NCI-H774 (cell line): ENCODE measurements around the gene CD48.
"Not testable (repeated sequence)": the region's sequence is repeated elsewhere in the genome, so short reads cannot be mapped to it uniquely, and the experiment has no call there.

Source experiments
- DNase-seq: peaks from one replicate; lab custom pipeline; 2025; lab: John Stamatoyannopoulos, UW

CD48 gene

DNA sequence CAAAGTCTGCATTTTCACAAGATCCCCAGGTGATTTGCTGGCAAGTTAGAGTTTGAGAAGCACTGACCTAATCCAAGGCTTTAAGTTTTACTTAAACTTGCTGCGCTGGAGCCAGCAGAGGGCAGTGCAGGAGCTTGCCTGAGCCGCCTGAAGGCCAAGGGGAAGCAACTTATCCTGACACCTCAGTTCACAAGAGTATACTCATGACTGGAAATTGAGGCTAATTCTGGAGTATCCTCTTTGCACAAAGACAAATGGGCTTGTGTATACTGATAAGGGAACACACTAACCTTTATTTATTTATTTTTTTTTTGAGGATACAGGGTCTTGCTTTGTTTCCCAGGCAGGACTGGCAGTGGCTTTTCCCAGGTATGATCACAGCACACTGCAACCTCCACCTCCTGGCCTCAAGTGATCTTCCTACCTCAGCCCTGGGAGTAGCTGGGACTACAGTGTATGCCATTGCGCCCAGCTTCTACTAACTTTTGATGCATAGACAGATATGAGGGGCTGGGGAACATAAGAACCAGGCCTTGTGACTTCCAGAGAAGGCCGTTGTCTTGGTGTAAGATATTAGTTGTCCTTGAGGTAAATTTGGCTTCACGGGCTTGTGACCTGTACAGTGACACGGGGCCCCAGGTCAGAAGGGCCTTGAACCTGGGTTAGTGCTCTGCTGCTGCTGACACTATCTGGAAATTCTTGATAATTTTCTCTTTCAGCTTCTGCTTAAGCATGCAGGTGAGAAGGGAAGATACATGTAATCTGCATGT lies 35.8 kb downstream of the CD48 start:
- DNase-seq: peak; percentile 13

GRCh38 chr1:160674415-160674814 lies 37.2 kb downstream of the CD48 start:
- no peak for DNase-seq

- DNase-seq: no peak
Observed at GRCh38 chr1:160672789-160673695, 38.6 kb downstream of the CD48 start.

- DNase-seq: no peak
Observed at GRCh38 chr1:160671603-160672517, 39.8 kb downstream of the CD48 start.

DNA sequence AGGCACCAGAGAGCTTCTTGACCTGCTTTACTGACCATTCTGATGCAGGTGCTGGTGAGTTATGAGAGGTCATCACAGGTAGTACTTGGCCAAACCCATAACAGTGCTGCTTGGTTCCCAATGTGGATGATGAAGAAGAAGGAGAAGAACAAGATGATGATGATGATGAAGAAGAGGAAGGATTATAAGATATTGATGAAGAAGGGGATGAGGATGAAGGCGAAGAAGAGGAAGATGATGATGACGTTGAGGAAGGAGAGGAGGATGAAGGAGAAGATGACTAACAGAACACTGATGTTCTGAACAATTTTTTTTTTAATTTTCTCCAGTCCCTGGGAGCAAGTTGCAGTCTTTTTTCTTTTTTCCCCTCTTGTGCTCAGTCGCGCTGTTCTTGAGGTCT lies 40.9 kb downstream of the CD48 start:
- no peak for DNase-seq

GRCh38 chr1:160669802-160670201 lies 41.8 kb downstream of the CD48 start:
- DNase-seq: no peak

- DNase-seq: no peak
Observed at GRCh38 chr1:160669276-160669675, 42.3 kb downstream of the CD48 start.

DNA sequence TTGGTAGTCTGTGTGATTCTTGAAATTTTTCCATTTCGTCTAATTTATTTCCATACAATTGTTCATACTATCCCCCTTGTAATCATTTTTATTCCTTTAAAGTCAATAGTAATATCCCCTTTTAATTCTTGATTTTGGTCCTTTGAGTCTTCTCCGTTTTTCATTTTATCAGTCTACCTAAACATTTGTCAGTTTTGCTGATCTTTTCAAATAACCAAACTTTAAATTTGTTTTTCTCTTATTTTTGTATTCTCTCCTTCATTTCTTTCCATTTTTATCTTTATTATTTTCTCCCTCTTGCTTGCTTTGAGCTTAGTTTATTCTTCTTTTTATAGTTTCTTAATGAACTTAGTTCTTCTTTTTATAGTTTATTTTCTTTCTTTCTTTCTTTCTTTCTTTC lies 43.7 kb downstream of the CD48 start:
- DNase-seq: no peak

DNA sequence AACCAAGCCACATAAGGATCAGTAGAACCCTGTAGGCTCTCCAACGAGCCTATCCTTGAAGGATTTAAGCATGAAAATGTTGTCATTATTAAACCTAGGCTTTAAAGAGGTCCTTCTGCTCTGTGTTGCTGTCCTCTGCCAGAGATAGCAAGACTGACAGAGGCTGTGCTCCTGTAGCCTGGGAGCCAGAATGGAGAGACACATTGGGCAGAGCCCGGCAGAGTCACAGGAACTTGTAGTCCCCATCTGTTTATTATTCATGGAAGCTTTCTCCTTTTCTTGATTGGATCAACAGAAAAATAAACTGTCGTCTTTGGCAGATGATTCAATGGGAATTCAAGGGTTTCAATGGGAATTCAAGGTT lies 45.6 kb downstream of the CD48 start:
- DNase-seq: no peak

GRCh38 chr1:160665330-160666078 lies 46.1 kb downstream of the CD48 start:
- no peak for DNase-seq

DNA sequence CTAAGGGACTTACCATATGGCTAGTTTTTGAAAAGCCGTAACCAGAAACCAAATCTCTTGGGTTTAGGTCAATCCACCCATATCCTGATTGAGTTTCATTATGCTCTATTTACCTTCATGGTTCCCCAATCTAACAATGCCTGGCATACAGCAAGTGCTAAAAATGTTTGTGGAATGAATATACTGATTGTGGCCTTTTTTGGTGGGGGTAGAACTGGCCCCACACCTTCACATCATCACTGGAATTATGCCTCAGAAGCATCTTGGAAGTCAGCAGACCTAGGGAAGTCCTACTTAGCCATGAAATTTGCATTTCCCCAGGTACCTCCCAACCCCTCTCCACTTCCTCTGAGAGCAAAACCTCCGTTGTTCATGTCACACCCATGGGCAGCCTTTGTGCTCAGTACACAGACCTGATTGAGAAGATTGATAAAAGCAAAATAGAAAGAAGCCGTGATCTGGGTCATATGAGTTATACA lies 47.0 kb downstream of the CD48 start:
- no peak for DNase-seq

GRCh38 chr1:160662910-160663309 lies 48.7 kb downstream of the CD48 start:
- no peak for DNase-seq

GRCh38 chr1:160659566-160659965 lies 52.1 kb downstream of the CD48 start:
- no peak for DNase-seq

DNA sequence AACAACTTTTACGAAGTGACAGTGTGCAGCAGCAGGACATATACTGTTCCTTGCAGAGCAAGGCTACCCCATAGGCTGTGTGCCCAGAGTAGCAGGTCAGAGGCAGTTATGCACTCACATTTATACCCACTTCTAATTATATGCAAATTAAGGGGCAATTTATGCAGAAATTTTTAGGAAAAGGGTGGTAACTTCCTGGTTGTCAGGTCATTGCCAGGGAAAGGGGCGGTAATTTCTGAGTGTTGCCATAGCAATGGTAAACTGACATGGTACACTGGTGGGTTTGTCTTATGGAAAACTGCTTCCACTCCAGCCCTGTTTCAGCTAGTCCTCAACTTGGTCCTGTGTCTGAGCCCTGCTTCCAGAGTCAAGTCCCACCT lies 52.8 kb downstream of the CD48 start:
- DNase-seq: no peak

DNA sequence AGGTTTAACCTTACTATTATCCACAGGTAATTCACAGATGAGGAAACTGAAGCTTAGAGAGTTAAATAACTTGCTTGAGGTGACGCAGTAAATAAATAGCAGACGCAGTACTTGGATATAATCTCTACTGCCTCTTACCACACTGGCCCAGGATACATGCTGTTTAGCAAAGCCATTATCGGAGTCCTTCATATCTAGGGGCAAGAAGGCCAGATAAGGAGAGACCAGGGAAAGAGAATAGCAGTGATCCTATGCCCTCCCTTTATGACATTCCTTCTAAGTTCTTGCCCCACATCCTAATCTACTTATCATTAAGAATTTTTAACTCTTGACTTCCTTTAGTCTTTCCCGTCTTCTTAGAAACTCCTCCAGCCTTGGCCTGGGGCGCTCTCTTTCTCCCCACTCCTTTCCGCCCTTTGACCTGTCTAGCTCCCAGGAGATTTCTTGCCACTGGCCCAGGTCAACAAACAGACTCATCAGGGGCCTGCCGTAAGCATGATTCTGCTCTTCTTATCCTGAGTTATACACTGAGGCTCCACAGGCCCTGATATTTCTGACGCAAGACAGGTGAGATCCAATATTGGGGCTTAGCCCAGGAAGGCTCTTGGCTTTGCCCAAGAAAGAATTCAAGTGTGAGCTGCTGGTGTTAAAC lies 53.3 kb downstream of the CD48 start:
- no peak for DNase-seq

DNA sequence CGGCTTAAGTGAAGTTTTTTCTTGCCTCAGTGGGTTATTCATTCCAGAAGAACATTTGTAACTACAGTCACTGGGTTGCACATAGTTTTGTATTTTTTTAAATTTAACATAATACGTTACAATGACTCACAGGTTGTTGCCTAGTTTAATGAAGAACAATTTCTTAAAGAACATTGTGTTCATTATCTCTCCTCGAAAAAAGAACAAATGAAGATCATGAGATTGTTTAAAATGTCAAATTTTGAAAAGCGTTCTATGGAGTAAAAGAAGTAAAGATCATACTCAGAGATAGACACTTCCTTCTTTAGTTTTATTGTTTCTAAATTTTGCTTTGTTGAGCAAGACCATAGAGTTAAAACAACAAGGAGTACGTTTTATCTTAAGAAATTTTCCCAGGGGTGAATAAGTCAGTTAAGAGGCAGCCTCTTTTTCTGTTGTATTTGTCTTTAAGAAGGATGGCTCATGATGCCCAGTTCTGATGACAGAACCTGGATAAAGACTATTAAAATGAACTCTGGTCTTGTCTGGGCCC lies 54.3 kb downstream of the CD48 start:
- no peak for DNase-seq

DNA sequence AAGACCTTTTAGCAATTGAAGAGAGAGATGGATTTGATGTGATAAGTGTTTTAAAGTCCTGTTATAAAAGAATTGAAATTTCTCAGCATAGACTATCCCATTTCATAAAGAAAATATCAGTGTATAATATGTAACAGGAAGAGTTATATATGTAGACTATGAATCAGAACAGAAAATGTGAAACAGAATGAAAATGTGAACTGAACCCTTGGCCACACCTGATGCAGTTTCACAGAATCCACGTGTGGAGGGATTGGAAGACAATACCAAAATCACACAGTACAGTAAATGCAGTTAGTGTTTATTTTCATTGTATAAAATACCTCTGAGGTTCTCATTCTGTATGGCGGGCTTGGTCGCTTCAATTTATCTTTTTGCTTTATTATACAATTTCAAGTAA lies 54.9 kb downstream of the CD48 start:
- DNase-seq: no peak

DNA sequence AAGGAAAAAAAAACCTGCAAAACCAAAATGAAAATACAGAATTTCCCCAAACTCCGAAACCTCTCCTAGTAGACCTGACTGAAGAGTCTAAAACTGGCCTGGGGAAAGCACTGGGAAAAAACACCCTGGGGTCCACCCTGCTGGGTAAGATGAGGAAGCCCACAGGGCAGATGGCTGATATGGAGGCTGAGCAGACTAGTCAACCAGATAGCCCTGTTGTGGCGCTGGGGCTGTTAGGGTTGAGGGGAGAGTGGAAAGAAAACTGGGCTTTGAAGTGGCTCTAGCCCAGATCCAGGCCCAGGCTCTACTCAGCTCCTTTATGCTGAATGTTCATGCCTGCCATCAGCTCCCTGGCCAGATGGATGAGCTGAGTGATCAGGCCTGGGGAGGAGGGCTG lies 58.0 kb downstream of the CD48 start:
- DNase-seq: no peak

DNA sequence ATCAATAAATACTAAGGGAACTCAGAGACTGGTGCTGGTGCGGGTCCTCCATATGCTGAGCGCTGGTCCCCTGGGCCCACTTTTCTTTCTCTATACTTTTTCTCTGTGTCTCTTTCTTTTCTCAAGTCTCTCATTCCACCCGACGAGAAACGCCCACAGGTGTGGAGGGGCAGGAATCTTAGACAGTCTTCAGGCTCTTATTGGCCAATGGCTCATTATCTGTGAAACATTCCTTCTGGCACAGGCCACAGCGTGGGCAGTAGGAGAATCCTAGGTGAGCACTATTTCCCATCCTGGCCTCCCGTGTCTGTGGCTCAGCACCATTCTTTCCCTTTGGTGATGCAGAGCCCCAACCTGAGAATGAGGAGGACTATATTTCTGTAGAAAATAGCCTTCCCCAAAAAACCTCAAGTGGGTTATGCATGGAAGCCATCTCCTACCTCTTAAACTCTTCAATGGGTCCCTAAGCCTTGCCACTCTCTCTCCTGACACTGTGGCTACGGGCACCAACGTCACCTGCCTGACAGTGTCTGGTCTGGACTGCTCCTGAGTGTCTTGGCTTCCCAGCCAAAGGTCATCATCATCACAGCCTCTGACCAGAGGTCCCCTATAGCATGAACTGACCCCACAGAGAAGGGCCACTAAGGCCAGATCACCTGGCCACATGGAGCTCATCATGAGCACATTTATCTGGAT lies 58.5 kb downstream of the CD48 start:
- DNase-seq: no peak

DNA sequence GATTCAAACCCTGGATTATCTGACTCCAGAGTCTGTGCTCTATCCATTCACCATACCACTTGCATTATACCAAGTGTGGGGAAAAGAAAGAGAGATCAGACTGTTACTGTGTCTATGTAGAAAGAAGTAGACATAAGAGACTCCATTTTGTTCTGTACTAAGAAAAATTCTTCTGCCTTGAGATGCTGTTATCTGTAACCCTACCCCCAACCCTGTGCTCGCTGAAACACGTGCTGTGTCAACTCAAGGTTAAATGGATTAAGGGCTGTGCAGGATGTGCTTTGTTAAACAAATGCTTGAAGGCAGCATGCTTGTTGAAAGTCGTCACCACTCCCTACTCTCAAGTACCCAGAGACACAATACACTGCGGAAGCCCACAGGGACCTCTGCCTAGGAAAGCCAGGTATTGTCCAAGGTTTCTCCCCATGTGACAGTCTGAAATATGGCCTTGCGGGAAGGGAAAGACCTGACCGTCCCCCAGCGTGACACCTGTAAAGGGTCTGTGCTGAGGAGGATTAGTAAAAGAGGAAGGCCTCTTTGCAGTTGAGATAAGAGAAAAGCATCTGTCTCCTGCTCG lies 59.5 kb downstream of the CD48 start:
- not testable (repeated sequence) for DNase-seq
